Suprapubic skin (tissue), 4 donors: ENCODE results near the gene FEV. TPM values are rescaled to one million over a fixed set of nuclear protein-coding genes. Genes with fewer than 3 reads are reported as not detected.

Experiments
- DNase-seq, 2 donors: peaks; one replicate each; pipeline ENCODE4 v3.0.0-alpha.2; 2019; ENCODE audit warnings: low spot score in 2 of 2
- H3K27ac ChIP-seq: fragments of 200-600 bp; sonication (generic); one replicate; pipeline ENCODE4 v1.5.1; 2019
- H3K27me3 ChIP-seq: fragments of 200-600 bp; sonication (generic); one replicate; pipeline ENCODE4 v1.5.1; 2019
- H3K36me3 ChIP-seq: fragments of 200-600 bp; sonication (generic); one replicate; pipeline ENCODE4 v1.5.1; 2019
- H3K4me1 ChIP-seq: fragments of 200-600 bp; sonication (generic); one replicate; pipeline ENCODE4 v1.5.1; 2019
- H3K4me3 ChIP-seq: fragments of 200-600 bp; sonication (generic); one replicate; pipeline ENCODE4 v1.5.1; 2019; ENCODE audit warnings: mild to moderate bottlenecking
- H3K9me3 ChIP-seq: fragments of 200-600 bp; sonication (generic); one replicate; pipeline ENCODE4 v1.5.1; 2019
- EP300 ChIP-seq: sonication (generic); formaldehyde crosslinking; IDR thresholded peaks from one replicate; pipeline ENCODE4 v1.6.1; 2017; ENCODE audit warnings: antibody characterized with exemption
- POLR2A ChIP-seq, 2 donors: fragments of 450-650 bp; IDR thresholded peaks; one replicate each; pipeline ENCODE4 v1.6.1; 2017; ENCODE audit warnings: antibody characterized with exemption in 2 of 2, mild to moderate bottlenecking in 2 of 2, moderate library complexity in 2 of 2
- POLR2AphosphoS5 ChIP-seq, 3 donors: sonication (generic); formaldehyde crosslinking; IDR thresholded peaks; one replicate each; pipeline ENCODE4 v1.6.1; 2017; ENCODE audit warnings: antibody characterized with exemption in 3 of 3
- WGBS: methylation state at CpG from one replicate; pipeline ENCODE4 v1.1.5; 2018; 5-methylcytosine and 5-hydroxymethylcytosine counted together
- total RNA-seq, 4 donors: library from RNA; depleted of rRNA; stranded (reverse); fragments of >200 nt; gene quantifications; one replicate each; pipeline ENCODE4 v1.1.0, GENCODE V29; 2016
- TF ChIP-seq, protein P1 (sequence below), 2 donors: fragments of 200-600 bp in 1 of 2; fragments of 450-650 bp in 1 of 2; sonication (generic) in 1 of 2; IDR thresholded peaks; one replicate each; pipeline ENCODE4 v1.5.1; 2016 to 2019; ENCODE audit warnings: antibody characterized with exemption in 2 of 2, mild to moderate bottlenecking in 1 of 2, moderate library complexity in 1 of 2

The FEV gene
- total RNA-seq, 4 donors from 2014 or later, result not detected

DNA sequence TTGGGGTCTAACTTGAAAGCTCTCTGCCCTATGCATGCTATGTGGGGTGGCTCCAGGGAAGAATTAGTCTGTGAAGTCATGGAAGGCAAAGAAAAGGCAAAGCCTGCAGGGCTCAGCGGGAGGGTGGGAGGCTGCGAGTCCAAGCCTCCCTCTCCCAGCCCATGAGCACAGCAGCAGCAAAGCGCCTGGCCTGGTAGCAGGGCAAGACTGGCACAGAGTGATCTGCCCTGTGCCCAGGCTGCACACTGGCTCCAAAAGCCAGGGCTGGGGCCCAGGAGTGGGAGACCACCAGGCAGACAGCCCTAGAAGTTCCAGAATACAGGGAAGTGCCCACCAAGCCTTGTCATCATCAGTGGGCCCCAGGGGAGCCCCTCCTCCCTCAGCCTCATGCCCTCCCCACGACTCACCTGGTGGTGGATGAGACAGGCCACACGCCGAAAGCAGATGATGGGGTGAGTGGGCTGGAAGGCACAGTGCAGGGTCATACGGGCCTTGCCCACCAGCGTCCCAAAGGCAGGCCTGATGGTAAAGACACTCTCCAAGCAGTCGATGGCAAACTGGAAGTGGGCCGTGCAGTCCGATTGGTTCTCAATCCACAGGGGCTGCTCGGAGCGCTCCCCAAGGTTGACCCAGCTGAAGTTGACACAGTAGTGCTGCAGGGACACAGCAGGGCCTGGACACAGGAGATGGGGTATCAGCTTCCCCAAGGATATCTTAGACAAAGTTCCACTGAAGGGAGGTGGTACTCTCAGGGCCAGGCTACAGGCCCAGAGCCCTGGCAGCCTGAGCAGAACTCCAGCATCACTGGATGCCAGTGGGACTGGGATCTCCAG is 44.2 kb upstream of the FEV start:
- WGBS, result 77% methylated on average over 4 of the region's 13 CpGs

DNA sequence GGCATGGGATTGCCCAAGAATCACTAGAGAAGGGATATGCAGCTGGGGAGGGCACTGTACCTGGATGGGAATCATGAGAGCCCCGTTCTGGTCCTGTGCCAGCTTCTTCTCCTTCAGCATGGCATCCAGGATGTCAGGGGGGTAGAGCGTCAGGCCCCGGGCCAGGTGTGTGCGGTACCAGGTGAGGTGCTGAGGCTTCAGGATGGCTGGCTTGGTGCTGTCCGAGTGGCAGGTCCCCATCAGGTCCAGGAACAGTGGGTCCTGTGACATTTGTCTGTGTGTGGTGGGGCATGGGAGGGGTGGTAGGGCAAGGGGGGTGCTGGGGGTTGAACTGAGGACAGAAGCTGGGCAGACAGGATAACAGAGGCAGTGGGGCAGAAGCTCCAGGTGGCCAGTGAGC is 43.2 kb upstream of the FEV start:
- no peak for DNase-seq
- Histone ChIP-seq H3K4me3 (no peak overlapping the region), H3K27ac (no peak overlapping the region), H3K36me3 (no peaks in the 10 kb centered on the region), H3K4me1 (no peaks in the 10 kb centered on the region), H3K27me3 (peaks cover 30% of the 10 kb centered on the region), H3K9me3 (no peaks in the 10 kb centered on the region)
- WGBS, result 78% methylated on average over 5 of the region's 5 CpGs
- TF ChIP-seq POLR2AphosphoS5 (IDR thresholded peaks at IDR 0.05) (no peak), POLR2A (IDR thresholded peaks at IDR 0.05) (no peak), EP300 (no peak)
- TF ChIP-seq, protein P1, sequence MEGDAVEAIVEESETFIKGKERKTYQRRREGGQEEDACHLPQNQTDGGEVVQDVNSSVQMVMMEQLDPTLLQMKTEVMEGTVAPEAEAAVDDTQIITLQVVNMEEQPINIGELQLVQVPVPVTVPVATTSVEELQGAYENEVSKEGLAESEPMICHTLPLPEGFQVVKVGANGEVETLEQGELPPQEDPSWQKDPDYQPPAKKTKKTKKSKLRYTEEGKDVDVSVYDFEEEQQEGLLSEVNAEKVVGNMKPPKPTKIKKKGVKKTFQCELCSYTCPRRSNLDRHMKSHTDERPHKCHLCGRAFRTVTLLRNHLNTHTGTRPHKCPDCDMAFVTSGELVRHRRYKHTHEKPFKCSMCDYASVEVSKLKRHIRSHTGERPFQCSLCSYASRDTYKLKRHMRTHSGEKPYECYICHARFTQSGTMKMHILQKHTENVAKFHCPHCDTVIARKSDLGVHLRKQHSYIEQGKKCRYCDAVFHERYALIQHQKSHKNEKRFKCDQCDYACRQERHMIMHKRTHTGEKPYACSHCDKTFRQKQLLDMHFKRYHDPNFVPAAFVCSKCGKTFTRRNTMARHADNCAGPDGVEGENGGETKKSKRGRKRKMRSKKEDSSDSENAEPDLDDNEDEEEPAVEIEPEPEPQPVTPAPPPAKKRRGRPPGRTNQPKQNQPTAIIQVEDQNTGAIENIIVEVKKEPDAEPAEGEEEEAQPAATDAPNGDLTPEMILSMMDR (IDR thresholded peaks at IDR 0.05), result no peak

More for the DNA sequence above, 44.2 kb upstream of the FEV start:
- Histone ChIP-seq H3K4me1 (no peaks in the 10 kb centered on the region), H3K9me3 (no peaks in the 10 kb centered on the region), H3K36me3 (no peaks in the 10 kb centered on the region), H3K4me3 (no peak overlapping the region), H3K27ac (no peak overlapping the region), H3K27me3 (peaks cover 35% of the 10 kb centered on the region)
- no peak for DNase-seq
- no peak for TF ChIP-seq POLR2A (IDR thresholded peaks at IDR 0.05)
- TF ChIP-seq, protein P1 (IDR thresholded peaks at IDR 0.05), result no peak
- TF ChIP-seq POLR2AphosphoS5 (IDR thresholded peaks at IDR 0.05), result no peak
- no peak for TF ChIP-seq EP300

DNA sequence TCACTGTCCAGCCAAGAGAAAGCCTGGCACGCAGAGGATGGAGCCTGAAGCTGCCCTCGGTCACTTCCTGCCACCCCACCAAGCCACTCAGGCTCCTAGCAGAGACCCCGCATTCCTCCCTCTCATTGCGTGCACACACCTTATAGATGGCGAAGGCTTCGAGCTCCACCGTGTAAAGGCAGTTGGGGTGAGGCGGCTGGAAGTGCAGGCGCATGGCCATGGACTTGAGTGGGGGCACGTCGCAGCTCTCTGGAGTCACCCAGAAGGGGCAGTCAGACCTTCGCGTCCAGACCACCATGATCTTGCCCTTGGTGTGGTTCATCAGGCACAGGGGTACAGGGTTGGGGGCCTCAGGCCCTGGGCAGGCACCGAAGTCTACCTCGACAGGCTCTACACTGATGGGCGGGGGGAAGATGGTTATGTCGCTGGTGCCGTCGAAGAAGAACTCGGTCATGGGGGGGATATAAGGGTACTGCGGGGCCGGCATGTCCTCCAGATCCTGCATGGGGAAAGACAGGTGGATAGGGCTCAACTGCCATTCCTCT is 42.6 kb upstream of the FEV start:
- TF ChIP-seq POLR2AphosphoS5 (IDR thresholded peaks at IDR 0.05), result no peak
- no peak for DNase-seq
- Histone ChIP-seq H3K27me3 (peaks cover 29% of the 10 kb centered on the region), H3K4me1 (no peaks in the 10 kb centered on the region), H3K9me3 (no peaks in the 10 kb centered on the region), H3K4me3 (no peak overlapping the region), H3K36me3 (no peaks in the 10 kb centered on the region), H3K27ac (no peak overlapping the region)
- 90% methylated on average over 20 of the region's 22 CpGs for WGBS

DNA sequence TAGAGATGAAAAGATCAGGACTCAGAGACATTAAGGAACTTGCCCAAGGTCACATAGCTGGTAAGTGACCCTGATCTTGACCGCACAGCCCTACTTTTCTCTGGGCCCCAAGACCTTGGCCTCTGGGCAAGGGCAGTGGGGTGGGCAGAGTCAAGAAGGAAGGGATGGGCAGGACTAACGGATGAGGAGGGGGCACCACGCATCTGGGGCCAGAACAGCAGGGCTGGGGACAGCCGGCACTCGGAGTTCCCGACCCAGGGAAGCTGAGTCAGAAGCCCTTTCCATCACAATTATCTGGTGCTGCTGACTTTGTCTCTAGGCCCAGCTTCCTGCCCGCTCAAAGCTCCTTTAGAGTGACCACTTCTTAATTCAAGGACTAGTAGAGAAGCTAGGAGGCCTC is 42.0 kb upstream of the FEV start:
- Histone ChIP-seq H3K9me3 (no peaks in the 10 kb centered on the region), H3K27me3 (peaks cover 27% of the 10 kb centered on the region), H3K4me1 (no peaks in the 10 kb centered on the region), H3K27ac (no peak overlapping the region), H3K36me3 (no peaks in the 10 kb centered on the region), H3K4me3 (no peak overlapping the region)
- no peak for DNase-seq
- WGBS, result 85% methylated on average over 7 of the region's 7 CpGs
- TF ChIP-seq, protein P1 (IDR thresholded peaks at IDR 0.05), result no peak

DNA sequence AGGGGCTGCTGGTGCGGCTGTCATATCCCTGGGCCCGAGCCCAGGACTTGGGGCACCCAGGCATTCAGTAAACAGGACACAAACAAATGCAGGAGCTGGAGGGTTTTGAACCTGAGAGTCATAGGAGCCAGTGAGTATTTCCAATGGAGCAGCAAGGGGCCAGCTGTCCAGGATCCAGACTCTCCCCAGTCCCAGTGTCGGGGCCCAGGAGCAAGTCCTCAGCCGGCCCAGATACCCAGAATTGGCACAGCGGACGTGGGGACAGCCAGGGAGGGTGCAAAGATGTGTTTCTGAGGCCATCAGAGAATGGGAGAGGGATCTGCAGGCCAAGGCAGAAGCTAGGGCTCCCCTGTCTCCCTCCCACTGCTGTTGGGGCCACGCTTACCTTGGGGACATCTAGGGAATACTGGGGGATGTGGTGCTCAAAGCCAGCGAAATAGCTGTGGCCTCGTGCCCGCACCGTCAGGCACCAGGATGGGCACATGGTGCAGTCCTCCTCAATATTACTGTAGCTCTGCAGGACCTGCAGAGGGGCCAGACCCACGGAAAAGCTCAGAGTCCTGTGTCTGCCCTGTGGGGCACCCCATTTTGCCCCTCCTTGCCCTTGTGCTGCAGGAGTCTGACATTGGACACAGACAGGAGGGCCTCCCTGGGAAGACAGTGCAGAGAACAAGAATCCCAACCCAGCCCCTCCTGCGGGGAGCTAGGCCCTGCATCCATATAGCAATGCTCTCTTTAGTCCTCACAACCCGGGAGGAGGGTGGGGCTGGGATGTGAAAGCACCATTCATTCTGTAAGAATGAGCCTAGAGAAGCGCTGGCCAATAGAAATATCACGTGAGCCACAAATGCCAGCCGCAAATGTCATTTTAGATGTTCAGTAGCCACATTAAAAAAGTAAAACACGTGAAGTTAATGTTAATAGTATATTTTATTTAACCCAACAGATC is 40.9 kb upstream of the FEV start:
- 75% methylated on average over 13 of the region's 18 CpGs for WGBS
- no peak overlapping the region for H3K27ac ChIP-seq
- no peaks in the 10 kb centered on the region for H3K36me3 ChIP-seq
- peaks cover 23% of the 10 kb centered on the region for H3K27me3 ChIP-seq
- no peaks in the 10 kb centered on the region for H3K4me1 ChIP-seq
- DNase-seq, result no peak
- no peaks in the 10 kb centered on the region for H3K9me3 ChIP-seq
- H3K4me3 ChIP-seq, result no peak overlapping the region
- TF ChIP-seq POLR2A (IDR thresholded peaks at IDR 0.05) (no peak), POLR2AphosphoS5 (IDR thresholded peaks at IDR 0.05) (no peak), EP300 (no peak)
- TF ChIP-seq, protein P1 (IDR thresholded peaks at IDR 0.05), result no peak
